HCT116 (cell line): ENCODE data around the gene SBK2. TPM values are rescaled to one million over a fixed set of nuclear protein-coding genes. Genes with fewer than 3 reads are reported as not detected.

ENCODE experiments used
- ATAC-seq: fragments of 200-7000 bp; cut with Tn5 transposase; 2 replicates; pipeline ENCODE4 v1.9.1; 2020; ENCODE audit warnings: mild to moderate bottlenecking, moderate library complexity
- BruUV-seq: library from RNA; stranded (reverse); fragments of 400-500 nt; replicated peaks from 2 replicates; lab custom pipeline; 2021; lab: Mats Ljungman, UMichigan
- CTCF ChIA-PET: fragments of 300-600 bp; sonication (Branson Sonifier 250); formaldehyde crosslinking; loops from one replicate; lab custom pipeline; 2021; ENCODE audit warnings: antibody characterized with exemption; lab: Charles Lee
- POLR2A ChIA-PET: fragments of 300-600, 350-600 bp; sonication (Branson Sonifier 250); formaldehyde crosslinking; loops from one replicate; lab custom pipeline; 2021; ENCODE audit warnings: antibody characterized with exemption; lab: Charles Lee
- RAD21 ChIA-PET, 2 experiments: fragments of 300-600 bp; sonication (Branson Sonifier 250); formaldehyde crosslinking; loops; one replicate each; lab custom pipeline; 2023; ENCODE audit warnings: low total read pairs in 2 of 2; ENCODE audit not compliant: uncharacterized antibody in 2 of 2, unreplicated experiment in 2 of 2, low non-redundant PET in 1 of 2; lab: Charles Lee
- DNase-seq: peaks from one replicate; pipeline ENCODE4 v3.0.0-alpha.2; 2010; ENCODE audit warnings: low read depth, low spot score
- H2AFZ ChIP-seq: fragments of 200-600 bp; shearing (Covaris generic), sonication (generic); 2 replicates; pipeline ENCODE4 v1.6.1; 2017; ENCODE audit warnings: low read depth, mixed run types, mixed read lengths, antibody characterized with exemption, low read length; ENCODE audit not compliant: poor library complexity, severe bottlenecking
- H3K27ac ChIP-seq: 2 replicates; pipeline ENCODE4 v1.5.1; 2012; ENCODE audit warnings: low read depth, low read length
- H3K27me3 ChIP-seq: fragments of 200-600 bp; sonication (generic); 2 replicates; pipeline ENCODE4 v1.6.1; 2016; ENCODE audit warnings: mixed run types, low read length, mixed read lengths; ENCODE audit not compliant: insufficient read depth
- H3K36me3 ChIP-seq, 2 experiments: fragments of 200-500 bp in 1 of 2; fragments of 200-600 bp in 1 of 2; sonication (Bioruptor generic) in 1 of 2; sonication (generic) in 1 of 2; 2 replicates each; pipeline versions ENCODE4 v1.5.1 to v1.6.1; 2014 to 2016; ENCODE audit warnings: low read length in 2 of 2, inconsistent platforms in 1 of 2, mixed read lengths in 1 of 2, mixed run types in 1 of 2; ENCODE audit not compliant: insufficient read depth in 2 of 2, control insufficient read depth in 1 of 2
- H3K4me1 ChIP-seq, 2 experiments: fragments of 200-600 bp in 1 of 2; sonication (generic) in 1 of 2; 2 replicates each; pipeline versions ENCODE4 v1.5.1 to v1.6.1; 2012 to 2017; ENCODE audit warnings: low read length in 2 of 2, inconsistent platforms in 1 of 2, mild to moderate bottlenecking in 1 of 2, mixed read lengths in 1 of 2, mixed run types in 1 of 2, moderate library complexity in 1 of 2; ENCODE audit not compliant: insufficient read depth in 2 of 2, control insufficient read depth in 1 of 2
- H3K4me2 ChIP-seq: fragments of 200-600 bp; sonication (generic); 2 replicates; pipeline ENCODE4 v1.6.1; 2017; ENCODE audit warnings: mixed run types, low read length, mixed read lengths
- H3K4me3 ChIP-seq, 2 experiments: fragments of 200-600 bp in 1 of 2; sonication (generic) in 1 of 2; replicated peaks in 1 of 2; 2 replicates each; pipeline ENCODE4 v1.5.1; 2011 to 2016; ENCODE audit warnings: low read length in 2 of 2, control low read depth in 1 of 2, low read depth in 1 of 2, mild to moderate bottlenecking in 1 of 2, mixed read lengths in 1 of 2, mixed run types in 1 of 2
- H3K79me2 ChIP-seq: fragments of 200-600 bp; sonication (generic); 2 replicates; pipeline ENCODE4 v1.6.1; 2017; ENCODE audit warnings: mild to moderate bottlenecking, mixed run types, low read length, moderate library complexity, mixed read lengths; ENCODE audit not compliant: insufficient read depth
- H3K9ac ChIP-seq: fragments of 200-600 bp; sonication (generic); 2 replicates; pipeline ENCODE4 v1.6.1; 2016; ENCODE audit warnings: low read length, mixed read lengths
- H3K9me2 ChIP-seq: fragments of 200-600 bp; sonication (generic), shearing (Covaris generic); 2 replicates; pipeline ENCODE4 v1.6.1; 2017; ENCODE audit warnings: mixed run types, mild to moderate bottlenecking, moderate library complexity; ENCODE audit not compliant: insufficient read depth
- H3K9me3 ChIP-seq, 2 experiments: fragments of 200-500 bp in 1 of 2; fragments of 200-600 bp in 1 of 2; sonication (Bioruptor generic) in 1 of 2; sonication (generic) in 1 of 2; 2 replicates each; pipeline ENCODE4 v1.6.1; 2014 to 2017; ENCODE audit warnings: low read length in 2 of 2, mixed read lengths in 2 of 2, inconsistent platforms in 1 of 2, low read depth in 1 of 2, mild to moderate bottlenecking in 1 of 2, mixed run types in 1 of 2, moderate library complexity in 1 of 2; ENCODE audit not compliant: control insufficient read depth in 1 of 2, insufficient read depth in 1 of 2
- H4K20me1 ChIP-seq: fragments of 200-600 bp; sonication (generic), shearing (Covaris generic); 2 replicates; pipeline ENCODE4 v1.6.1; 2017; ENCODE audit warnings: mixed run types, mild to moderate bottlenecking, moderate library complexity; ENCODE audit not compliant: insufficient read depth
- EGR1 ChIP-seq: IDR thresholded peaks from 2 replicates; pipeline ENCODE4 v1.6.1; 2012; ENCODE audit warnings: low read depth
- ELF1 ChIP-seq: IDR thresholded peaks from 2 replicates; pipeline ENCODE4 v1.6.1; 2012; ENCODE audit warnings: low read depth, borderline replicate concordance
- EZH2 ChIP-seq: fragments of 200-600 bp; sonication (generic); IDR thresholded peaks from 2 replicates; pipeline ENCODE4 v1.6.1; 2017; ENCODE audit warnings: antibody characterized with exemption, mixed run types
- EZH2phosphoT487 ChIP-seq: fragments of 200-600 bp; IDR thresholded peaks from 2 replicates; pipeline ENCODE4 v1.6.1; 2018; ENCODE audit warnings: antibody characterized with exemption, borderline replicate concordance
- FOSL1 ChIP-seq: IDR thresholded peaks from 2 replicates; pipeline ENCODE4 v1.6.1; 2012; ENCODE audit warnings: low read depth
- POLR2A ChIP-seq: IDR thresholded peaks from 2 replicates; pipeline ENCODE4 v1.7.0; 2011; ENCODE audit warnings: borderline replicate concordance; ENCODE audit not compliant: insufficient read depth, insufficient read length; ENCODE audit errors: extremely low read depth
- POLR2AphosphoS5 ChIP-seq: IDR thresholded peaks from 2 replicates; pipeline ENCODE4 v1.6.1; 2011; ENCODE audit warnings: mild to moderate bottlenecking, low read depth, low read length, moderate library complexity
- SP1 ChIP-seq: IDR thresholded peaks from 2 replicates; pipeline ENCODE4 v1.6.1; 2012; ENCODE audit warnings: low read depth
- SRF ChIP-seq: IDR thresholded peaks from 2 replicates; pipeline ENCODE4 v1.6.1; 2012; ENCODE audit warnings: low read depth
- TCF7L2 ChIP-seq: IDR thresholded peaks from 2 replicates; pipeline ENCODE4 v1.7.0; 2011; ENCODE audit warnings: borderline replicate concordance, inconsistent platforms; ENCODE audit not compliant: insufficient read depth, insufficient read length; ENCODE audit errors: extremely low read depth
- YY1 ChIP-seq: IDR thresholded peaks from 2 replicates; pipeline ENCODE4 v1.6.1; 2011; ENCODE audit warnings: low read length, low read depth, moderate library complexity, mild to moderate bottlenecking; ENCODE audit not compliant: insufficient replicate concordance; ENCODE audit errors: extremely low read depth
- ZFX ChIP-seq: fragments of 450-650 bp; IDR thresholded peaks from 2 replicates; pipeline ENCODE4 v1.6.1; 2017
- intact Hi-C: fragments of 100-400 bp; cut with micrococcal nuclease; formaldehyde crosslinking; loops from 2 replicates; pipeline ENCODE4 v1.10.0; 2022
- total RNA-seq: library from RNA; stranded (reverse); gene quantifications from one replicate; pipeline ENCODE4 v1.2.1, GENCODE V29; 2021; ENCODE audit not compliant: unreplicated experiment
- TF ChIP-seq, protein P1 (sequence below): IDR thresholded peaks from 2 replicates; pipeline ENCODE4 v1.6.1; 2011; ENCODE audit warnings: mild to moderate bottlenecking, low read length, moderate library complexity; ENCODE audit not compliant: insufficient replicate concordance; ENCODE audit errors: extremely low read depth
- TF ChIP-seq, protein P2 (sequence below), 3 experiments: fragments of 200-600 bp in 1 of 3; sonication (generic) in 1 of 3; IDR thresholded peaks in 2 of 3; conservative IDR thresholded peaks in 1 of 3; 2 replicates each; pipeline ENCODE4 v1.5.1; 2012 to 2017; ENCODE audit warnings: low read depth in 2 of 3, low read length in 2 of 3, antibody characterized with exemption in 1 of 3, borderline replicate concordance in 1 of 3, control low read depth in 1 of 3, mild to moderate bottlenecking in 1 of 3, mixed read lengths in 1 of 3, mixed run types in 1 of 3, moderate library complexity in 1 of 3; ENCODE audit not compliant: insufficient read depth in 1 of 3
- TF ChIP-seq, protein P3 (sequence below): IDR thresholded peaks from 2 replicates; pipeline ENCODE4 v1.6.1; 2012
- TF ChIP-seq, protein P4 (sequence below): IDR thresholded peaks from 2 replicates; pipeline ENCODE4 v1.6.1; 2012
- TF ChIP-seq, protein P5 (sequence below): IDR thresholded peaks from 2 replicates; pipeline ENCODE4 v1.6.1; 2012; ENCODE audit warnings: low read depth

The SBK2 gene
- total RNA-seq, 1 experiment from 2014 or later, result 0.30 TPM

DNA sequence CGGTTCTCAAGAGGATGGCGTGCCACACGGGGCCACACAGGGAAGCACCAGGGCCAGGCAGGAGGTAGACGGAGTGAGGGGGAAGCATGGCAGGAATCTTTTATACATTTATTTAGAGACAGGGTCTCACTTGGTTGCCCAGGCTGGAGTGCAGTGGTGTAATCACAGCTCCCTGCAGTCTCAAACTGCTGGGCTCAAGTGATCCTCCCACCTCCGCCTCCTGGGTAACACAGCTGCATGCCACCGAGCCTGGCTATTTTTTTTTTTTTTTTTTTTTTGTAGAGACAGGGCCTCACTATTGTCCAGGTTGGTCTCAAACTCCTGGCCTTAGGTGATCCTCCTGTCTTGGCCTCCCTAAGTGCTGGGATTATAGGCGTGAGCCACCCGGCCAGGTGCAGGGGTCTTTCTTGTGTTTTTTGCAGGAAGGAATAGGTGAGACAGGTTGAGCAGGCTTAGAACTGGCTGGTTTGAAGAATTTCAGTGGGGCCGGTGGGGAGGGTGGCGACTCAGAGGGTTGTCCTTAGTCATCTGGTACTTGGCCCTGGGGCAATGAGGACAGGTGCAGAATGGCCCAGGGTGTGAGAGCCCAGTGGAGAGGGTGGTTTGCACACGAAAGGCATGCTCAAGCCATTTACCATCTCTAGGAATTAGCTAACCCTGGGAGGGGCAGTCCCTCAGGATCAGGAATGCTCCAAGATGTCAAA lies 41.1 kb downstream of the SBK2 start:
- ATAC-seq, result peak; percentile 38; the same call in 1 of the 2 replicates
- BruUV-seq, result no TSS peak
- intact Hi-C loops, result no loop called here

More for the DNA sequence above, 41.1 kb downstream of the SBK2 start:
- Histone ChIP-seq H3K79me2 (no peaks in the 10 kb centered on the region), H3K9me2 (no peaks in the 10 kb centered on the region), H3K9ac (no peak overlapping the region), H3K4me2 (no peak overlapping the region), H3K27me3 (no peaks in the 10 kb centered on the region), H4K20me1 (no peaks in the 10 kb centered on the region), H2AFZ (no peak overlapping the region), H3K4me1 (peaks cover 0 to 8% of the 10 kb centered on the region in 2 experiments; a peak in 1 of 4 replicates), H3K36me3 (no peaks in the 10 kb centered on the region), H3K9me3 (no peaks in the 10 kb centered on the region), H3K4me3 (no peak overlapping the region), H3K27ac (no peak overlapping the region)
- DNase-seq, result no peak
- CTCF ChIA-PET, result interaction anchor here (0.6 to 2.0 kb wide), 2 partner anchors 8 to 11 kb away, joined by 4 to 5 read pairs; no protein-coding TSS in a partner anchor
- POLR2A ChIA-PET, result no interaction called here
- RAD21 ChIA-PET, result interaction anchor here in 1 of 2 experiments (0.7 kb wide), 1 partner anchor 129 kb away, joined by 4 read pairs; the partner anchor contains the start of gene ZNF784
- TF ChIP-seq EGR1 (no peak), TCF7L2 (no peak), ELF1 (no peak), POLR2AphosphoS5 (no peak), POLR2A (no peak), EZH2 (no peak), SRF (no peak), SP1 (no peak), EZH2phosphoT487 (no peak), FOSL1 (no peak), ZFX (no peak), YY1 (no peak)
- TF ChIP-seq, protein P1, sequence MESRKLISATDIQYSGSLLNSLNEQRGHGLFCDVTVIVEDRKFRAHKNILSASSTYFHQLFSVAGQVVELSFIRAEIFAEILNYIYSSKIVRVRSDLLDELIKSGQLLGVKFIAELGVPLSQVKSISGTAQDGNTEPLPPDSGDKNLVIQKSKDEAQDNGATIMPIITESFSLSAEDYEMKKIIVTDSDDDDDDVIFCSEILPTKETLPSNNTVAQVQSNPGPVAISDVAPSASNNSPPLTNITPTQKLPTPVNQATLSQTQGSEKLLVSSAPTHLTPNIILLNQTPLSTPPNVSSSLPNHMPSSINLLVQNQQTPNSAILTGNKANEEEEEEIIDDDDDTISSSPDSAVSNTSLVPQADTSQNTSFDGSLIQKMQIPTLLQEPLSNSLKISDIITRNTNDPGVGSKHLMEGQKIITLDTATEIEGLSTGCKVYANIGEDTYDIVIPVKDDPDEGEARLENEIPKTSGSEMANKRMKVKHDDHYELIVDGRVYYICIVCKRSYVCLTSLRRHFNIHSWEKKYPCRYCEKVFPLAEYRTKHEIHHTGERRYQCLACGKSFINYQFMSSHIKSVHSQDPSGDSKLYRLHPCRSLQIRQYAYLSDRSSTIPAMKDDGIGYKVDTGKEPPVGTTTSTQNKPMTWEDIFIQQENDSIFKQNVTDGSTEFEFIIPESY, result no peak
- TF ChIP-seq, protein P2, sequence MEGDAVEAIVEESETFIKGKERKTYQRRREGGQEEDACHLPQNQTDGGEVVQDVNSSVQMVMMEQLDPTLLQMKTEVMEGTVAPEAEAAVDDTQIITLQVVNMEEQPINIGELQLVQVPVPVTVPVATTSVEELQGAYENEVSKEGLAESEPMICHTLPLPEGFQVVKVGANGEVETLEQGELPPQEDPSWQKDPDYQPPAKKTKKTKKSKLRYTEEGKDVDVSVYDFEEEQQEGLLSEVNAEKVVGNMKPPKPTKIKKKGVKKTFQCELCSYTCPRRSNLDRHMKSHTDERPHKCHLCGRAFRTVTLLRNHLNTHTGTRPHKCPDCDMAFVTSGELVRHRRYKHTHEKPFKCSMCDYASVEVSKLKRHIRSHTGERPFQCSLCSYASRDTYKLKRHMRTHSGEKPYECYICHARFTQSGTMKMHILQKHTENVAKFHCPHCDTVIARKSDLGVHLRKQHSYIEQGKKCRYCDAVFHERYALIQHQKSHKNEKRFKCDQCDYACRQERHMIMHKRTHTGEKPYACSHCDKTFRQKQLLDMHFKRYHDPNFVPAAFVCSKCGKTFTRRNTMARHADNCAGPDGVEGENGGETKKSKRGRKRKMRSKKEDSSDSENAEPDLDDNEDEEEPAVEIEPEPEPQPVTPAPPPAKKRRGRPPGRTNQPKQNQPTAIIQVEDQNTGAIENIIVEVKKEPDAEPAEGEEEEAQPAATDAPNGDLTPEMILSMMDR (IDR thresholded peaks at IDR 0.05 in 2 of 3, conservative IDR thresholded peaks at IDR 0.05 in 1 of 3; ENCODE audit: borderline replicate concordance in 1 of 3, insufficient read depth in 1 of 3, low read depth in 2 of 3, low read length in 2 of 3), result no peak
- TF ChIP-seq, protein P3, sequence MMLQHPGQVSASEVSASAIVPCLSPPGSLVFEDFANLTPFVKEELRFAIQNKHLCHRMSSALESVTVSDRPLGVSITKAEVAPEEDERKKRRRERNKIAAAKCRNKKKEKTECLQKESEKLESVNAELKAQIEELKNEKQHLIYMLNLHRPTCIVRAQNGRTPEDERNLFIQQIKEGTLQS, result no peak
- TF ChIP-seq, protein P4, sequence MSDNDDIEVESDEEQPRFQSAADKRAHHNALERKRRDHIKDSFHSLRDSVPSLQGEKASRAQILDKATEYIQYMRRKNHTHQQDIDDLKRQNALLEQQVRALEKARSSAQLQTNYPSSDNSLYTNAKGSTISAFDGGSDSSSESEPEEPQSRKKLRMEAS, result no peak
- TF ChIP-seq, protein P5, sequence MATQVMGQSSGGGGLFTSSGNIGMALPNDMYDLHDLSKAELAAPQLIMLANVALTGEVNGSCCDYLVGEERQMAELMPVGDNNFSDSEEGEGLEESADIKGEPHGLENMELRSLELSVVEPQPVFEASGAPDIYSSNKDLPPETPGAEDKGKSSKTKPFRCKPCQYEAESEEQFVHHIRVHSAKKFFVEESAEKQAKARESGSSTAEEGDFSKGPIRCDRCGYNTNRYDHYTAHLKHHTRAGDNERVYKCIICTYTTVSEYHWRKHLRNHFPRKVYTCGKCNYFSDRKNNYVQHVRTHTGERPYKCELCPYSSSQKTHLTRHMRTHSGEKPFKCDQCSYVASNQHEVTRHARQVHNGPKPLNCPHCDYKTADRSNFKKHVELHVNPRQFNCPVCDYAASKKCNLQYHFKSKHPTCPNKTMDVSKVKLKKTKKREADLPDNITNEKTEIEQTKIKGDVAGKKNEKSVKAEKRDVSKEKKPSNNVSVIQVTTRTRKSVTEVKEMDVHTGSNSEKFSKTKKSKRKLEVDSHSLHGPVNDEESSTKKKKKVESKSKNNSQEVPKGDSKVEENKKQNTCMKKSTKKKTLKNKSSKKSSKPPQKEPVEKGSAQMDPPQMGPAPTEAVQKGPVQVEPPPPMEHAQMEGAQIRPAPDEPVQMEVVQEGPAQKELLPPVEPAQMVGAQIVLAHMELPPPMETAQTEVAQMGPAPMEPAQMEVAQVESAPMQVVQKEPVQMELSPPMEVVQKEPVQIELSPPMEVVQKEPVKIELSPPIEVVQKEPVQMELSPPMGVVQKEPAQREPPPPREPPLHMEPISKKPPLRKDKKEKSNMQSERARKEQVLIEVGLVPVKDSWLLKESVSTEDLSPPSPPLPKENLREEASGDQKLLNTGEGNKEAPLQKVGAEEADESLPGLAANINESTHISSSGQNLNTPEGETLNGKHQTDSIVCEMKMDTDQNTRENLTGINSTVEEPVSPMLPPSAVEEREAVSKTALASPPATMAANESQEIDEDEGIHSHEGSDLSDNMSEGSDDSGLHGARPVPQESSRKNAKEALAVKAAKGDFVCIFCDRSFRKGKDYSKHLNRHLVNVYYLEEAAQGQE, result no peak
